GM04503 (cell line): Measurements from ENCODE around the gene KCNH4.
A peak's percentile ranks its signal among the peaks of the same experiment; 100 is the strongest.
"Not testable (repeated sequence)": the region's sequence is repeated elsewhere in the genome, so short reads cannot be mapped to it uniquely, and the experiment has no call there.

Experiments
- DNase-seq: peaks from one replicate; pipeline ENCODE4 v3.0.0-alpha.2; 2012; ENCODE audit warnings: low read depth

Gene KCNH4

GRCh38 chr17:42193969-42194899 is 13.3 kb upstream of the KCNH4 start, which contains the start of gene GHDC:
TSS of gene GHDC (minus strand) at chr17:42194494. CDS start at chr17:42193581, 913 bp downstream.
- DNase-seq = peak; percentile 30

- no peak for DNase-seq
Measured at GRCh38 chr17:42193216-42193968, 12.4 kb upstream of the KCNH4 start.

GRCh38 chr17:42192189-42193126 is 11.5 kb upstream of the KCNH4 start:
- no peak for DNase-seq

GRCh38 chr17:42191275-42191608 is 10.3 kb upstream of the KCNH4 start:
- DNase-seq = no peak

- no peak for DNase-seq
Measured at GRCh38 chr17:42190491-42191274, 9.7 kb upstream of the KCNH4 start.

- no peak for DNase-seq
Measured at GRCh38 chr17:42189651-42189965, 8.7 kb upstream of the KCNH4 start.

- DNase-seq = no peak
Measured at GRCh38 chr17:42188749-42189650, 8.1 kb upstream of the KCNH4 start.

- no peak for DNase-seq
Measured at GRCh38 chr17:42187833-42188232, 6.9 kb upstream of the KCNH4 start.

- DNase-seq = not testable (repeated sequence)
Measured at GRCh38 chr17:42186191-42186590, 5.2 kb upstream of the KCNH4 start.

GRCh38 chr17:42185621-42185930 is 4.6 kb upstream of the KCNH4 start:
- DNase-seq = no peak

- no peak for DNase-seq
Measured at GRCh38 chr17:42184713-42185620, 4.0 kb upstream of the KCNH4 start, which contains the start of gene HCRT. TSS of gene HCRT (minus strand) at chr17:42185452. CDS start at chr17:42185365, 87 bp downstream.

- no peak for DNase-seq
Measured at GRCh38 chr17:42183741-42184711, 3.1 kb upstream of the KCNH4 start.

- DNase-seq = no peak
Measured at GRCh38 chr17:42182927-42183734, 2.2 kb upstream of the KCNH4 start.

GRCh38 chr17:42181851-42182207 is 887 bp upstream of the KCNH4 start:
- no peak for DNase-seq

- DNase-seq = no peak
Measured at GRCh38 chr17:42180411-42180921, 476 bp downstream of the KCNH4 start.

- DNase-seq = no peak
Measured at GRCh38 chr17:42179911-42180410, 981 bp downstream of the KCNH4 start.

GRCh38 chr17:42179335-42179734 is 1.6 kb downstream of the KCNH4 start:
- DNase-seq = no peak
